GM18951 (cell line): ENCODE measurements around the gene RBMS3.

ENCODE experiments used
- POLR2A ChIP-seq: IDR thresholded peaks from 4 replicates; pipeline ENCODE4 v1.6.1; 2011; ENCODE audit warnings: mild to moderate bottlenecking; ENCODE audit not compliant: insufficient read length, insufficient read depth; ENCODE audit errors: extremely low read depth
- in situ Hi-C: fragments of 300-500 bp; cut with MboI; formaldehyde crosslinking; loops from one replicate; pipeline ENCODE4 v1.12.0; 2022; ENCODE audit warnings: low sequenced_read_pairs, mixed read lengths, inconsistent platforms; ENCODE audit not compliant: unreplicated experiment

The RBMS3 gene

GRCh38 chr3:29716213-29716612, 435.3 kb downstream of the RBMS3 start:
- no peak for TF ChIP-seq POLR2A
- in situ Hi-C loops = no loop called here

- TF ChIP-seq POLR2A = no peak
- in situ Hi-C loops = no loop called here
Measured at GRCh38 chr3:29718661-29719065, 437.8 kb downstream of the RBMS3 start.

GRCh38 chr3:29720665-29721064, 439.8 kb downstream of the RBMS3 start:
- TF ChIP-seq POLR2A = no peak
- in situ Hi-C loops = no loop called here

GRCh38 chr3:29721789-29722188, 440.9 kb downstream of the RBMS3 start:
- no peak for TF ChIP-seq POLR2A
- in situ Hi-C loops = no loop called here

GRCh38 chr3:29731050-29731449, 450.2 kb downstream of the RBMS3 start:
- TF ChIP-seq POLR2A = no peak
- in situ Hi-C loops = no loop called here

GRCh38 chr3:29741231-29741630, 460.4 kb downstream of the RBMS3 start:
- no peak for TF ChIP-seq POLR2A
- in situ Hi-C loops = no loop called here

- in situ Hi-C loops = no loop called here
- no peak for TF ChIP-seq POLR2A
Measured at GRCh38 chr3:29745232-29745870, 464.5 kb downstream of the RBMS3 start.

- in situ Hi-C loops = no loop called here
Measured at GRCh38 chr3:29746163-29746760, 465.4 kb downstream of the RBMS3 start.

GRCh38 chr3:29747991-29748390, 467.1 kb downstream of the RBMS3 start:
- TF ChIP-seq POLR2A = no peak
- in situ Hi-C loops = no loop called here

More at GRCh38 chr3:29746163-29746760, 465.4 kb downstream of the RBMS3 start:
- no peak for TF ChIP-seq POLR2A

GRCh38 chr3:29751647-29752314, 470.9 kb downstream of the RBMS3 start:
- TF ChIP-seq POLR2A = no peak
- in situ Hi-C loops = no loop called here

GRCh38 chr3:29754346-29754745, 473.5 kb downstream of the RBMS3 start:
- in situ Hi-C loops = no loop called here
- TF ChIP-seq POLR2A = no peak

- in situ Hi-C loops = no loop called here
- TF ChIP-seq POLR2A = no peak
Measured at GRCh38 chr3:29755416-29755815, 474.5 kb downstream of the RBMS3 start.

- no peak for TF ChIP-seq POLR2A
- in situ Hi-C loops = no loop called here
Measured at GRCh38 chr3:29757054-29757777, 476.3 kb downstream of the RBMS3 start.
